NCI-H2107 treated with DMSO at 0.1 percent for 48 hours (cell line): Measurements from ENCODE around the gene CTXND1.
"Not testable (repeated sequence)": the region's sequence is repeated elsewhere in the genome, so short reads cannot be mapped to it uniquely, and the experiment has no call there.

Experiments
- DNase-seq: peaks from one replicate; lab custom pipeline; 2025; ENCODE audit not compliant: unreplicated experiment; lab: John Stamatoyannopoulos, UW

The CTXND1 gene

DNA sequence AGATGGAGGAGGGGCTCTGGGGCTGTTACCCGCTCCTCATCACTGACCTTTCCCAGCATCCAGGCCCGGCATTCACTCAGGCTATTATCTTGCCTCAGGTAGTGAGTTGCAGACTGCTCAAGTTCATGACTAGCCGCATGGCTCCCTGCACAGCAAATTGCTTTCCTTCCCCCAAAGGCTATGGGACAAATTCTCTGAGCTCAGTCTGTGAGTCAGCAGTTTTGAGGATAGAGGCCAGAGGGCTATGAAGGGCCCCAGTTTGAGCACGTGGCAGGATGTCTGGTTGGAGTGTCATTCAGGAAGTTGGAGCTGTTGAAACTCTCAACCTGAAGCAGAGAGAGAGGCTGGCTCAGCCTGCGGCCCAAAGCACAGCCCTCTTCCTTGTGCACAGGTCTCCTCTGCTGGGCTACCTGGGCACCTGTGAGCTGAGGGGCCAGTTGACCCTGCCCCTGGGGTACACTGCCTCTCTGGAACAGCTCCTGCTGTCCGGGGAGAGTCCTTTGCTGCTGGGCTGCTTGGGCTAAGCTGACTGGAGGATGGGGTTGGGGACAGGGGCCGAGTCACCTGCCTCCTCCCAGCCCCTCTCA is 91.3 kb downstream of the CTXND1 start:
- no peak for DNase-seq

GRCh38 chr15:80159811-80160569 is 92.0 kb downstream of the CTXND1 start:
- DNase-seq = no peak

DNA sequence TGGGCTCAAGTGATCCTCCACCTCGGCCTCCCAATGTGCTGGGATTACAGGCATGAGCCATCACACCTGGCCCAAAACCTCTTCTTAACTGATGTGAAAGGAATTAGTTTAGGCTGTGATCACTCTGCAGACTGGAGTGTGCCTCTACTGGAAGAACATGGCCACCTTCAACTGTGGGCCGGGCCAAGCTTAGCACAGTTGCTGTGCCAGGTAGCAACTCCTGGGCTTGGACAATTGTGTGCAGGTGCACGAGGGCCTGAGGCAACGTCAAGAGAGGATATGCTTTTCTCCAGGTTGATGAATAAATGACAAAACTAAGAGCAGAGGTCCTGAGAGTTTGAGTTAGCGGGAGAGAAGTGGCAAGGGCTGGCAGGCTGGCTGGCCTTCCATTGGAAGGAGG is 92.7 kb downstream of the CTXND1 start:
- DNase-seq = no peak

DNA sequence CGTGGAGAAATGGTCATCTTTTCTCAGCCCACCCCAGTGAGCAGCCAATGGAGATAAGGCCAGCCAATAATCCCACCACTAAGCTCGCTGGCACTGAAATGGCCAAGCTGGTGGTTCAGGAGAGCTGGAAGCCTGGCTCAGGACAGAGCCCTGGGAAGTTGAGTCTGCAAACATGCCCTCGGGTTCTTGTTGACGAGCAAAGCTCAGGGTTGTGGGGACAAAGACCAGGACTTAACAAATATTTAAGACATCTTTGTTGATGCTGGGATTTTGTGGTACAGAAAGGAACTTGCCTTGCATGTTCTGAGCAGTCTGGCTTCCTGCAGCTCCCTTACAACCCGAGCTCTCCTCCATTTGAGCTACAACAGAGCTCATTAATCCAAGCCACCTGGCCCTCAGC is 94.8 kb downstream of the CTXND1 start:
- no peak for DNase-seq

GRCh38 chr15:80156176-80156720 is 95.8 kb downstream of the CTXND1 start:
- DNase-seq = no peak

- DNase-seq = not testable (repeated sequence)
These were observed 96.4 kb downstream of the CTXND1 start for GRCh38 chr15:80155378-80156175.

DNA sequence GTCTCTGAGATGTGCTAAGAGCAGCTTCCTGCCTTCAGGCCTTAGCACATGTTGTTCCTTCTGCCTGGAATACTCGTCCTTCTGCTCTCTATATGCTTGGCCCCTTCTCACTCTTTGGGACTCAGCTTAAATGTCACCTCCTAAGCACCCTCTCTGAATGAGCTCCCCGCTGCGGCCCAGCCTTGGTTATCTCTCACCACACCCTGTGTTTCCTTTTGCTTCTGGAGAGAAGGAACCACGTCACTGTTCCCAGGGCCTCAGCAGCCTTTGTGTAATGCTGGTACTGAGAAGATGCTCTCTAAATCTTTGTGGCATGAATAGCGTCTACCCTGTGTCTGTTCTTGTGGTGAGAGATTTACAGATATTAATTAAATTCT is 97.0 kb downstream of the CTXND1 start:
- no peak for DNase-seq

GRCh38 chr15:80154336-80154735 is 97.7 kb downstream of the CTXND1 start:
- no peak for DNase-seq

- no peak for DNase-seq
These were observed 98.1 kb downstream of the CTXND1 start for GRCh38 chr15:80153900-80154299.

GRCh38 chr15:80152896-80153876 is 98.8 kb downstream of the CTXND1 start, which contains the start of gene FAH:
FAH (plus strand) TSS chr15:80152999; CDS start chr15:80153055, 56 bp downstream.
- no peak for DNase-seq

- DNase-seq = no peak
These were observed 99.7 kb downstream of the CTXND1 start for GRCh38 chr15:80152180-80152895.

DNA sequence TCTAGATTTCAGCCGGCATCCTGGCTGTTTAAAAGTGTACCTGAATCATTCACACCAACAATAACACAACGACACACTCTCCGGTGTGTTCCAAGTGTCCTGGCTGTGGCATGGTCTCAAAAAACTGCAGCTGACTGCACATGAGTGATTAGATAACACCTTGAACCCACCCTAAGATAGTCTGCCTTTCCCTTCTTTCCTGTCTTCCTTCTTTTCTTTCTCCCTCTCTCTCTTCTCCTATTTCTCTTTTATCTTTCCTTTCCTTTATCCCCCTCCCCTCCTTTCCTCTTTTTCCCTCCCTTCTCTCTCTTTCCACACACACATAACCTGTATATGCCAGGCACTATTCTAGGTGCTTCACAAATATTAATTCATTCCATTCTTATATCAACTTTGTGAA is 100.4 kb downstream of the CTXND1 start:
- no peak for DNase-seq

GRCh38 chr15:80151148-80151547 is 100.9 kb downstream of the CTXND1 start:
- DNase-seq = no peak
